Activated CD4-positive, alpha-beta T cell treated with anti-CD3 and anti-CD28 coated beads for 36 hours (primary cell): ENCODE results near the gene LUC7L. TPM values are rescaled to one million over a fixed set of nuclear protein-coding genes. Genes with fewer than 3 reads are reported as not detected.
"Not testable (repeated sequence)": the region's sequence is repeated elsewhere in the genome, so short reads cannot be mapped to it uniquely, and the experiment has no call there.

ENCODE experiments used
- ATAC-seq: fragments of 200-7000 bp; cut with Tn5 transposase; one replicate; pipeline ENCODE4 v1.10.0; 2021; ENCODE audit warnings: mild to moderate bottlenecking, moderate library complexity
- CTCF ChIA-PET: fragments of 350-600 bp; sonication (Branson Sonifier 250); formaldehyde crosslinking; loops from one replicate; lab custom pipeline; 2021; ENCODE audit warnings: antibody characterized with exemption; lab: Charles Lee
- POLR2A ChIA-PET: fragments of 350-600 bp; sonication (Branson Sonifier 250); formaldehyde crosslinking; loops from one replicate; lab custom pipeline; 2021; ENCODE audit warnings: antibody characterized with exemption, inconsistent platforms; lab: Charles Lee
- DNase-seq: peaks from one replicate; pipeline ENCODE4 v3.0.0-alpha.2; 2020
- H3K27ac Mint-ChIP-seq: one replicate; pipeline ENCODE4 v1.8.0; 2021; ENCODE audit warnings: mixed read lengths
- H3K27me3 Mint-ChIP-seq: one replicate; pipeline ENCODE4 v1.8.0; 2021; ENCODE audit warnings: mixed read lengths
- H3K36me3 Mint-ChIP-seq: one replicate; pipeline ENCODE4 v1.8.0; 2021; ENCODE audit warnings: low read depth, mixed read lengths
- H3K4me1 Mint-ChIP-seq: one replicate; pipeline ENCODE4 v1.8.0; 2021; ENCODE audit warnings: mixed read lengths
- H3K4me3 Mint-ChIP-seq: one replicate; pipeline ENCODE4 v1.8.0; 2021; ENCODE audit warnings: mild to moderate bottlenecking, moderate library complexity, mixed read lengths
- H3K9me3 Mint-ChIP-seq: one replicate; pipeline ENCODE4 v1.8.0; 2021; ENCODE audit warnings: low read depth, mixed read lengths
- intact Hi-C, 2 experiments: fragments of 100-400 bp; cut with DNase I in 1 of 2; cut with micrococcal nuclease in 1 of 2; formaldehyde crosslinking; loops; one replicate each; pipeline versions ENCODE4 v1.14.2 to v1.15.1; 2022 to 2024; cut with DNase I, micrococcal nuclease
- total RNA-seq, 2 experiments: library from RNA; stranded (reverse); gene quantifications; one replicate each; pipeline ENCODE4 v1.2.3, GENCODE V29; 2021

LUC7L gene
- total RNA-seq, 2 experiments from 2014 or later = 44.6 to 50.1 TPM

DNA sequence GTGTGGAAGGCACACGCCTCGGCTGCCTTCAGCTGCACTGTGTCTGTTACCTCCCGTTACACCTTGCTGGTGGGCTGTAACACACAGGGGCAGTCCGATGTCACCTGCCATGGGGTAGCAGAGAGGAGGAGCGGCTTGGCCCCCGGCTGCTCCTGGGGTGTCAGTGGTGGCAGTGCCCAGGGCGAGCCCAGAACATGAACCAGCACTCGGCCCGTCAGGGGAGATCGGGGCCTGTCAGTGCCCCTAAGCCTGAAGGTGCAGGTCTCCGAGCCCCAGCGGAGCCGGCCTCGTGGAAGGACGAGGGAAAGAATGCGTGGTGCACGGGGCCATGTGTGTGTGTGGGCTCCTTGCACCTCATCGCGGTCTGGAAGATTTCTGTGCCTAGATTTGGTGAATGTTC lies 31.1 kb upstream of the LUC7L start:
- no peak overlapping the region for H3K4me3 Mint-ChIP-seq
- POLR2A ChIA-PET = no interaction called here
- no peak overlapping the region for H3K27ac Mint-ChIP-seq
- H3K4me1 Mint-ChIP-seq = peaks cover 6% of the 10 kb centered on the region
- H3K27me3 Mint-ChIP-seq = no peaks in the 10 kb centered on the region
- ATAC-seq (no peak), DNase-seq (no peak)
- no peaks in the 10 kb centered on the region for H3K9me3 Mint-ChIP-seq
- H3K36me3 Mint-ChIP-seq = peaks cover 7% of the 10 kb centered on the region
- intact Hi-C loops = no loop called here
- CTCF ChIA-PET = no interaction called here

DNA sequence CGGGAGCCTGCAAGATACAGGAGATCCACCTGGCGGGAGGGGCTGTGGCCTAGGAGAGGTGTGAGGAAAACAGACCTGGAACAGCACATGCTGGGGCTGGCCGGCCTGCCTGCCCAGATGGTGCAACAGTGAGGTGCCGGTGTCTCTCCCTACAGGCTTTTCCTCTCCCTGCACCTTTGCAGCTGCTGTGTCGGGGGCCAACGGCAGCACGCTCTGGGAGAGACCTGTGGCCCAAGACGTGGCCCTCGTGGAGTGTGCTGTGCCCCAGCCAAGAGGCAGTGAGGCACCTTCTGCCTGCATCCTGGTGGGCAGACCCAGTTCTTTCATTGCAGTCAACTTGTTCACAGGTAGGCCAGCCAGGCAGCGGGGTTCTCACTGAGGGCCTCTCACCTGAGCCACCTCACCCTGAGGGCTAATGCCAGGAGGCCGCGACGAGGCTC lies 30.6 kb upstream of the LUC7L start:
- CTCF ChIA-PET = interaction anchor here (0.6 kb wide), 1 partner anchor 649 kb away, joined by 3 read pairs; no protein-coding TSS in a partner anchor
- no peak for ATAC-seq
- no peaks in the 10 kb centered on the region for H3K9me3 Mint-ChIP-seq
- H3K36me3 Mint-ChIP-seq = peaks cover 7% of the 10 kb centered on the region
- no peak overlapping the region for H3K4me3 Mint-ChIP-seq
- no peak overlapping the region for H3K27ac Mint-ChIP-seq
- POLR2A ChIA-PET = no interaction called here
- intact Hi-C loops = no loop called here
- DNase-seq = no peak
- peaks cover 8% of the 10 kb centered on the region for H3K4me1 Mint-ChIP-seq
- H3K27me3 Mint-ChIP-seq = no peaks in the 10 kb centered on the region

DNA sequence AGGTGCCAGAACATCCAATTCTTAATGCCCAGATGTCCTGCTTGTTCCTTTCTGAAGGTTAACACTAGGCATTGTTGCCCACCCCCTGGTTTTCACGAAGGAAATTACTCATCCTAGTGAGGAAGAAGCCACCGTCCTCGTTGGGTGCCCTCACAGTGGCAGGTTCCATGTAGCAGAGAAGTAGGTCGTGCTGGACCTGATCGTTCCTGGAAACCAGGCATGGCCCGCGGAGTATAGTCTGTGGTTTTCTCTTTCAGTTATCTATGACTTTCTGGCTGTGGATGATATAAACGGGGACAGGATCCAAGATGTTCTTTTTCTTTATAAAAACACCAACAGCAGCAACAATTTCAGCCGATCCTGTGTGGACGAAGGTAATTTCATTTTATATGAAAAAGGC lies 30.0 kb upstream of the LUC7L start:
- H3K27ac Mint-ChIP-seq = no peak overlapping the region
- ATAC-seq (no peak), DNase-seq (no peak)
- intact Hi-C loops = no loop called here
- peaks cover 11% of the 10 kb centered on the region for H3K4me1 Mint-ChIP-seq
- H3K36me3 Mint-ChIP-seq = peaks cover 9% of the 10 kb centered on the region
- H3K27me3 Mint-ChIP-seq = no peaks in the 10 kb centered on the region
- ChIA-PET POLR2A (no interaction called here), CTCF (interaction anchor here (0.6 kb wide), 1 partner anchor 650 kb away, joined by 3 read pairs; no protein-coding TSS in a partner anchor)
- H3K9me3 Mint-ChIP-seq = no peaks in the 10 kb centered on the region
- H3K4me3 Mint-ChIP-seq = no peak overlapping the region

DNA sequence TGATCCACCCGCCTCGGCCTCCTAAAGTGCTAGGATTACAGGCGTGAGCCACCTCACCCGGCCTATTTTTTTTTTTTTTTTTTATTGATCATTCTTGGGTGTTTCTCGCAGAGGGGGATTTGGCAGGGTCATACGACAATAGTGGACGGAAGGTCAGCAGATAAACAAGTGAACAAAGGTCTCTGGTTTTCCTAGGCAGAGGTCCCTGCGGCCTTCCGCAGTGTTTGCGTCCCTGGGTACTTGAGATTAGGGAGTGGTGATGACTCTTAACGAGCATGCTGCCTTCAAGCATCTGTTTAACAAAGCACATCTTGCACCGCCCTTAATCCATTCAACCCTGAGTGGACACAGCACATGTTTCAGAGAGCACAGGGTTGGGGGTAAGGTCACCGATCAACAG lies 28.8 kb upstream of the LUC7L start:
- POLR2A ChIA-PET, H3K27me3 Mint-ChIP-seq, DNase-seq, CTCF ChIA-PET, H3K4me3 Mint-ChIP-seq, H3K27ac Mint-ChIP-seq, H3K36me3 Mint-ChIP-seq, intact Hi-C loops, H3K9me3 Mint-ChIP-seq, ATAC-seq: not testable (repeated sequence)
- peaks cover 20% of the 10 kb centered on the region for H3K4me1 Mint-ChIP-seq

DNA sequence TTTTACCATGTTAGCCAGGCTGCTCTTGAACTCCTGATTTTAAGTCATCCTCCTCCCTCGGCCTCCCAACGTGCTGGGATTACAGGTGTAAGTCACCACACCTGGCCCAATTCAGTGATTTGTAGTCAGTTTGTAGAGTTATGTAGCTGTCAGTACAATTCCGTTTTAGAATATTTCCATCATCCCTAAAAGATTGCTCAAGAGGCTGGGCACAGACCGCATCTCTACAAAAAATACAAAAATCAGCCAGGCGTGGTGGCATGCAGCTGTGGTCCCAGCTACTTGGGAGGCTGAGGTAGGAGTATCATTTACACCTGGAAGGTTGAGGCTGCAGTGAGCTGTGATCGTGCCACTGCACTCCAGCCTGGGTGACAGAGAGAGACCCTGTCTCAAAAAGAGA lies 25.9 kb upstream of the LUC7L start:
- POLR2A ChIA-PET = interaction anchor here (0.7 kb wide), 1 partner anchor 27 kb away, joined by 3 read pairs; no protein-coding TSS in a partner anchor
- ATAC-seq (no peak), DNase-seq (no peak)
- no peaks in the 10 kb centered on the region for H3K27me3 Mint-ChIP-seq
- no peak overlapping the region for H3K27ac Mint-ChIP-seq
- H3K36me3 Mint-ChIP-seq = peaks cover 8% of the 10 kb centered on the region
- H3K4me1 Mint-ChIP-seq = peaks cover 35% of the 10 kb centered on the region
- H3K9me3 Mint-ChIP-seq = no peaks in the 10 kb centered on the region
- CTCF ChIA-PET = interaction anchor here (2.4 kb wide), 1 partner anchor 20 kb away, joined by 8 read pairs; the partner anchor contains the start of gene FAM234A
- intact Hi-C loops = no loop called here
- H3K4me3 Mint-ChIP-seq = no peak overlapping the region

DNA sequence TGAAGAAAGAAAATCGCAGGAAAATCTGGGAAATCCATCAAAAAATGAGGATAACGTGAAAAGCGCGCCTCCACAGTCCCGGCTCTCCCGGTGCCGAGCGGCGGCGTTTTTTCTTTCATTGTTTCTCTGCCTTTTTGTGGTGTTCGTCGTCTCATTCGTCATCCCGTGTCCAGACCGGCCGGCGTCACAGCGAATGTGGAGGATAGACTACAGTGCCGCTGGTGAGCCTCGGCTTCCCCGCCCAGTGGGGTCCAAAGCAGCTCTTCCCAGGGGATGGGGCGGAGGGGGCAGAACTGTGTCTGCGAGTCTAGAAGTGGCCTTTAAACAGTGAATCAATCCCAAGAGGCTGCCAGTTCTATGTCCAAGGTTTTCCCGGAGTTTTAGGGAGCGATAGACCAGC lies 25.2 kb upstream of the LUC7L start:
- peaks cover 8% of the 10 kb centered on the region for H3K36me3 Mint-ChIP-seq
- H3K9me3 Mint-ChIP-seq = no peaks in the 10 kb centered on the region
- ChIA-PET POLR2A (interaction anchor here (0.7 to 1.9 kb wide), 2 partner anchors 19 to 27 kb away, joined by 3 to 13 read pairs; partner anchors contain the start of gene FAM234A), CTCF (interaction anchor here (1.6 to 2.9 kb wide), 2 partner anchors 19 to 108 kb away, joined by 4 to 16 read pairs; partner anchors contain the start of gene FAM234A)
- no peak for DNase-seq
- intact Hi-C loops = no loop called here
- H3K4me1 Mint-ChIP-seq = peaks cover 36% of the 10 kb centered on the region
- no peaks in the 10 kb centered on the region for H3K27me3 Mint-ChIP-seq
- ATAC-seq = no peak
- H3K4me3 Mint-ChIP-seq = peak overlapping the region; percentile 15
- no peak overlapping the region for H3K27ac Mint-ChIP-seq

DNA sequence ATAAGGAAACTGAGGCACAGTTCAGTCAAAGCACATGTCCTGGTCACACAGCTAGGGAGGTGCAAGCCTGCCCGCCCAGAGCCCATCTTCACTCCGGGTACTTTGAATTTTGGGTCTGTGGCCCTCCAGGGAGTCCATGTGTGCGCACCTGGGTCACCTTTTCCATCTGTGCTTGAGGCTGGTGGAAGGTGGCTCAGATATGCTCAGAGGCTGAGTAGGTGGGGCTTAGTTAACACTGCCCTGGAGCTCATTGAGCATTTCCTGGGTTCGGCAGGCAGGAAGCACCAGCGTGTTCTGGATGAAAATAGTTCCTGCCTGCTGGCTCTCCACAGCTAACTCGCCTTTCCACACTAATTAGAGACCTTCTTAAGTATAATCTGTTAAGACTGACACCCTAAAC lies 24.6 kb upstream of the LUC7L start:
- DNase-seq = peak; percentile 47
- ChIA-PET CTCF (interaction anchor here (1.6 to 2.9 kb wide), 2 partner anchors 19 to 108 kb away, joined by 4 to 16 read pairs; partner anchors contain the start of gene FAM234A), POLR2A (interaction anchor here (1.9 kb wide), 1 partner anchor 19 kb away, joined by 13 read pairs; the partner anchor contains the start of gene FAM234A)
- no peaks in the 10 kb centered on the region for H3K27me3 Mint-ChIP-seq
- peaks cover 34% of the 10 kb centered on the region for H3K4me1 Mint-ChIP-seq
- H3K27ac Mint-ChIP-seq = peak overlapping the region; percentile 47
- intact Hi-C loops = no loop called here
- peaks cover 8% of the 10 kb centered on the region for H3K36me3 Mint-ChIP-seq
- H3K4me3 Mint-ChIP-seq = peak overlapping the region; percentile 28
- no peaks in the 10 kb centered on the region for H3K9me3 Mint-ChIP-seq
- peak; percentile 70 for ATAC-seq

DNA sequence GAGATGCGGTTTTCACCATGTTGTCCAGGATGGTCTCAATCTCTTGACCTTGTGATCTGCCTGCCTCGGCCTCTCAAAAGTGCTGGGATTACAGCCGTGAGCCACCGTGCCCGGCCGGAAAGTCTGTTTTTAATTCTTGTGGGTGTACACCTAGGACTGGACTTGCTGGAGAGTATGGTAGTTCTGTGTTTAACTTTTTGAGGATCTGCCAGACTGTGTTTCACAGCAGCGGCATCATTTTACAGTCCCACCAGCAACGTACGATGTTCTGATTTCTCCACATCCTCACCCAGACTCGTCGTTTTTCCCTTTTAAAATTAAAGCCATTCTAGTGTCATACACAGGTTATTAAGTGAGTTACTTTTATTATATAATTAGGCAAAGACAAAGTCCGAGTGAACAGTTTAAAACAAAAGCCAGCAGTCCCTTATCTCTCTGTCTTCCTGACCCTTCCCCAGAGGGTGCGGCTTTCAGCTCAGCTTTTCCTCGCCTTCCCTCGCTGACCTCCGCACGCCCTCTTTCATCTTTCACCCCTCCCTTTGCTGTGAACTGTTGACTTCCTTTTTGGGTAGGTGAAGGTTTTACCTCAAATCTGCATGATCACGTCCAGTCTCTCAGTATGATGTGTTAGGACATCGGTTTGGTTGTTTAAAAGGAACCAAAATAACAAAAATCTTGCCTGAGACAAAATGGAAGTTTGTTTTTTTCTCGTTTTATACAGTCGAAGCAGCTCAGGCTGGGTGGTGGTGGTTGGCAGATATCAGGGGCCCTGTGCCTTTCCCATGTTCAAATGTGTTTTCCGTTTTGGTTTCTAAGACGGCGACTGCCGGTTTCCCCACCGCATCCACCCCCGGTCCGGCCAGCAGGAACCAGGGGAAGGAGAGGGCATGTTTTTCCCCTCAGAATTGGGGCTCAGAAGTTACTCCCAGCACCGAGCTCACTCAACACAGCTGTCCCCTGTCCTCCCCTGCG lies 23.4 kb upstream of the LUC7L start:
- POLR2A ChIA-PET = interaction anchor here (1.9 kb wide), 1 partner anchor 17 kb away, joined by 13 read pairs; the partner anchor contains the start of gene FAM234A
- H3K9me3 Mint-ChIP-seq = no peaks in the 10 kb centered on the region
- intact Hi-C loops = loop anchor here in 1 of 2 experiments (1.0 kb wide), 1 partner anchor 23 kb away; the partner anchor contains the start of gene LUC7L
- peaks cover 8% of the 10 kb centered on the region for H3K36me3 Mint-ChIP-seq
- H3K4me1 Mint-ChIP-seq = peaks cover 34% of the 10 kb centered on the region
- CTCF ChIA-PET = interaction anchor here (0.7 to 2.9 kb wide), 5 partner anchors 17 to 1041 kb away, joined by 3 to 16 read pairs (median 3); partner anchors contain the start of gene FAM234A
- no peaks in the 10 kb centered on the region for H3K27me3 Mint-ChIP-seq
- ATAC-seq (peak; percentile 84), DNase-seq (peak; percentile 68)
- peak overlapping the region; percentile 85 for H3K27ac Mint-ChIP-seq
- peak overlapping the region; percentile 56 for H3K4me3 Mint-ChIP-seq

DNA sequence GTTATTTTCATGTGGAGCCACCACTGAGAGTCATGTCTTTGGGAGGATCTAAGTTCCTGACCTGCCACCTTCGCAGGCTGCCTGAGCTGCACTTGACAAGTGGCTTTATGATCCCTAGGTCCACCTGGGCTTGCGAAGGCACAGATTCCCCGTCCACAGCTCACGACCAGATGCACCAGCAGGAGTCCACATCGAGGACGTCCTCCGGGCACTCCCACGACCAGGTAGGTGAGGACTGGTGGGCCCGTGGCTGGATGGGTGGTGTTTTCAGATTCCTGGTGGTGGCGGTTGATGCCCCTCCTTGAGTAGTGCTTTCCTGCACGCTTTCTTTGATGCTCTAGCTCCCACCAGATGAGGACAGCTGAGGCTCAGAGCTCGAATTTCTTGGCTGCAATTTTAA lies 20.2 kb upstream of the LUC7L start:
- no peak for DNase-seq
- peaks cover 26% of the 10 kb centered on the region for H3K4me1 Mint-ChIP-seq
- no peaks in the 10 kb centered on the region for H3K9me3 Mint-ChIP-seq
- no peak for ATAC-seq
- POLR2A ChIA-PET = no interaction called here
- CTCF ChIA-PET = no interaction called here
- intact Hi-C loops = no loop called here
- H3K36me3 Mint-ChIP-seq = peaks cover 2% of the 10 kb centered on the region
- no peak overlapping the region for H3K4me3 Mint-ChIP-seq
- H3K27me3 Mint-ChIP-seq = no peaks in the 10 kb centered on the region
- H3K27ac Mint-ChIP-seq = no peak overlapping the region

DNA sequence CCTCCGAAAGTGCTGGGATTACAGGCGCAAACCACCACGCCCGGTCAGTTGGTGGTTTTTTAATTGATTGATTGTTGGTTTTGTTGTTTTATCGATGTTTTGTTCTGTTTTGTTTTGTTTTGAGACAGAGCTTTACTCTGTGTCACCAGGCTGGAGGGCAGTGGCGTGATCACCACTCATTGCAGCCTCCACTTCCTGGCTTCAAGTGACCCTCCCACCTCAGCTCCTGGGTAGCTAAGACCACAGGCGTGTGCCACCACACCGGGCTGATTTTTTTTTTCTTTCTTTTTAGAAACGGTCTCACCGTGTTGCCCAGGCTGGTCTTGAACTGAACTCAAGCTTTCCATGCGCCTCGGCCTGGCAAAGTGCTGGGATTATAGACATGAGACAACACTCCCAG lies 17.8 kb upstream of the LUC7L start:
- intact Hi-C loops = no loop called here
- Mint-ChIP-seq H3K4me3 (no peak overlapping the region), H3K4me1 (peaks cover 7% of the 10 kb centered on the region), H3K27me3 (no peaks in the 10 kb centered on the region), H3K9me3 (no peaks in the 10 kb centered on the region), H3K27ac (no peak overlapping the region), H3K36me3 (peaks cover 1% of the 10 kb centered on the region)
- ChIA-PET POLR2A (no interaction called here), CTCF (no interaction called here)
- ATAC-seq = no peak
- DNase-seq = no peak

DNA sequence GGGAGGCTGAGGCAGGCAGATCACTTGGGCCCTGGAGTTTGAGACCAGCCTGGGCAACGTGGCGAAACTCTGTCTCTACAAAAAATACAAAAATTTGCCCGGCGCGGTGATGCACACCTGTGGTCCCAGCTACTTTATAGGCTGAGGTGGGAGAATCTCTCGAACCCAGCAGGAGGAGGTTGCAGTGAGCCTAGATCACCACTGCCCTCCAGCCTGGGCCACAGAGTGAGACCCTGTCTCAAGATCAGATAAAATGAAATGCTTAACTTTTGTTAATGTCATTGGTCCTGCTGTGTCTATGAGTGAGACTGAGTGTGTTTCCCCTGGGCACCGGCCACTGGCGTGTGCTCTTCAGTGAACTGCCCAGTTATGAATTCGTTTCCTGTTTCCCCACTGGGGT lies 15.9 kb upstream of the LUC7L start:
- no peaks in the 10 kb centered on the region for H3K9me3 Mint-ChIP-seq
- DNase-seq (no peak), ATAC-seq (no peak)
- no peaks in the 10 kb centered on the region for H3K27me3 Mint-ChIP-seq
- H3K4me3 Mint-ChIP-seq = no peak overlapping the region
- peaks cover 1% of the 10 kb centered on the region for H3K36me3 Mint-ChIP-seq
- intact Hi-C loops = no loop called here
- POLR2A ChIA-PET = no interaction called here
- H3K27ac Mint-ChIP-seq = no peak overlapping the region
- H3K4me1 Mint-ChIP-seq = peaks cover 14% of the 10 kb centered on the region
- CTCF ChIA-PET = interaction anchor here (0.5 to 1.5 kb wide), 2 partner anchors 9 to 159 kb away, joined by 3 to 4 read pairs; no protein-coding TSS in a partner anchor
